HEK293T (cell line): ENCODE data around the gene TPRA1.

ENCODE experiments used
- FOXA1 ChIP-seq: fragments of 450-650 bp; IDR thresholded peaks from 2 replicates; pipeline ENCODE4 v1.6.1; 2016; ENCODE audit warnings: mild to moderate bottlenecking
- FOXK2 ChIP-seq: fragments of 450-650 bp; IDR thresholded peaks from 2 replicates; pipeline ENCODE4 v1.6.1; 2016; ENCODE audit warnings: mild to moderate bottlenecking
- NFRKB ChIP-seq: fragments of 450-650 bp; IDR thresholded peaks from 2 replicates; pipeline ENCODE4 v1.6.1; 2016; ENCODE audit warnings: mild to moderate bottlenecking, moderate library complexity
- SP1 ChIP-seq: fragments of 450-650 bp; IDR thresholded peaks from 2 replicates; pipeline ENCODE4 v1.6.1; 2017
- SUZ12 ChIP-seq: fragments of 450-650 bp; IDR thresholded peaks from 2 replicates; pipeline ENCODE4 v1.6.1; 2016; ENCODE audit warnings: mild to moderate bottlenecking
- TARDBP ChIP-seq: fragments of 450-650 bp; IDR thresholded peaks from 2 replicates; pipeline ENCODE4 v1.6.1; 2016

DNA sequence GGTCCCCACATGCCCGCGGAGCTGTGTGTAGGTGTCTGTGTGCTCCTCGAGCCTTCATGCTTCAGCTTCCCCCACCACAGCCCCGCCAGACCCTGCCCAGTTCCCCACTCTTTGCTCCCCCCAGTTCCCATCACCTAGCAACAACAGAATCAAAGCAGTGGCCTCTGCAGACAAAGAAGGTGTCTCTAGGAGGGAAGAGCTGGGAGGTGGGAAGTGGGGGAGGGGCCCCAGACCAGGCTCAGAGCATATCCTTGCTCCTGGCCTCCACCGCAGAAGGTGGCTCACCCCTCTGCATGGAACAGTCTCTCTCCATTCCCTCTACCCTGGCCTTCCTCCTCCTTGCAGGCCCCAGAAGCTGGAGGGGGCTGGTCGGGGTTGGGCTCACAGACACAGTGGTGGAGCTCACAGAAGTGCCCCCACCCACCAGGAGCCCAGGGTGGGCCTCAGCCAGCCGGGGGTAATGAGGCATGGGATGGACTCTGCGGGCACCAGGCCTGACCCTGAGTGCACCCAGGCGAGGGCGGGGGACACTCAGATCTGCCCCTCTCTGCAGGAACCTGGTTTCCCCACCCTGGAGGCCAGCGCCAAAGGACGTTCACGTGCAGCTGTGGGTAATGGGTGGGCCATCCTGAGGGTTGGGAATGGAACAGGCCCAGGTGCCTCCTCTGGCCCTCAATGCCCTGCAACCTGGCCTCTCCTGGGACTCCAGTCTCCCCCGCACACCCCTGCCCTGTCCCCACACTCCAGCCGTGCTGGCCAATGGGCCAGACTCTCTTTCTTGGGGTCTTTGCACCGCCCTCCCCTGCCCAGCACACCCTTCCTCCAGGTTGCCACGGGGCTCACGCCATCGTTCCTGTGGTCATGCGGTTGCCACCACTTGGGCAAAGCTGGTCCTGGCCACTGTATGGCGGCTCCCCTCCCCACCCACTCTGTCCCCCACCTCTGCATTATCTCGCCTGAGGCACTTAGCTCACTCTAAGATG is 53.4 kb downstream of the TPRA1 start:
- TF ChIP-seq TARDBP: no peak
- no peak for TF ChIP-seq SUZ12
- no peak for TF ChIP-seq FOXA1
- TF ChIP-seq SP1: no peak
- no peak for TF ChIP-seq FOXK2
- TF ChIP-seq NFRKB: no peak
